Retinal pigment epithelial cell (primary cell): ENCODE data around the gene NUDT3.

ENCODE experiments used
- DNase-seq: peaks from one replicate; pipeline ENCODE4 v3.0.0-alpha.2; 2010; ENCODE audit warnings: low read depth
- H3K4me3 ChIP-seq: 2 replicates; pipeline ENCODE4 v1.5.1; 2011; ENCODE audit warnings: mild to moderate bottlenecking, low read length, control low read depth, moderate library complexity
- CTCF ChIP-seq: conservative IDR thresholded peaks from 2 replicates; pipeline ENCODE4 v1.5.1; 2011; ENCODE audit warnings: low read depth, low read length, control low read depth, inconsistent platforms

NUDT3 gene

GRCh38 chr6:34239893-34240292 lies 152.6 kb downstream of the NUDT3 start:
- DNase-seq = no peak
- peak overlapping the region; percentile 78 for H3K4me3 ChIP-seq
- TF ChIP-seq CTCF = no peak

- no peak for TF ChIP-seq CTCF
- H3K4me3 ChIP-seq = peak overlapping the region; percentile 78
- DNase-seq = no peak
Measured at GRCh38 chr6:34239500-34239825, 153.0 kb downstream of the NUDT3 start.

- DNase-seq = no peak
- H3K4me3 ChIP-seq = peak overlapping the region; percentile 78
- no peak for TF ChIP-seq CTCF
Measured at GRCh38 chr6:34238585-34239499, 153.6 kb downstream of the NUDT3 start.

- TF ChIP-seq CTCF = peak; percentile 38
- H3K4me3 ChIP-seq = peak overlapping the region; percentile 78
- no peak for DNase-seq
Measured at GRCh38 chr6:34237722-34238584, 154.5 kb downstream of the NUDT3 start.

- no peak for TF ChIP-seq CTCF
- DNase-seq = no peak
- peak overlapping the region; percentile 78 for H3K4me3 ChIP-seq
Measured at GRCh38 chr6:34237316-34237721, 155.2 kb downstream of the NUDT3 start.

- TF ChIP-seq CTCF = no peak
- H3K4me3 ChIP-seq = peak within 1 kb of the TSS; percentile 78
- DNase-seq = peak; percentile 77
Measured at GRCh38 chr6:34236443-34237315, 155.8 kb downstream of the NUDT3 start, which contains the start of gene HMGA1. Gene HMGA1, plus strand, starts transcription at chr6:34236873. Its CDS starts 3,908 bp downstream, at chr6:34240781.
